CD14-positive monocyte (primary cell): ENCODE measurements around the gene RBM18. TPM values are rescaled to one million over a fixed set of nuclear protein-coding genes. Genes with fewer than 3 reads are reported as not detected.

Experiments used
- DNase-seq, 3 donors: peaks; one replicate each; pipeline ENCODE4 v3.0.0-alpha.2; 2011 to 2022
- H2AFZ ChIP-seq: 2 replicates; pipeline ENCODE4 v1.6.0; 2012; ENCODE audit warnings: mild to moderate bottlenecking, low read depth, low read length, inconsistent platforms; ENCODE audit not compliant: insufficient read depth, poor library complexity, severe bottlenecking
- H3K27ac ChIP-seq, 2 donors: 1 replicate in 1 of 2; 2 replicates in 1 of 2; pipeline ENCODE4 v1.5.1; 2012 to 2013; ENCODE audit warnings: low read length in 2 of 2, control low read depth in 1 of 2, inconsistent platforms in 1 of 2, low read depth in 1 of 2, mild to moderate bottlenecking in 1 of 2
- H3K27me3 ChIP-seq, 2 donors: one replicate each; pipeline versions ENCODE4 v1.6.0 to v1.6.1; 2011 to 2013; ENCODE audit warnings: low read length in 2 of 2; ENCODE audit not compliant: control insufficient read depth in 2 of 2, insufficient read depth in 2 of 2
- H3K36me3 ChIP-seq, 2 donors: replicated peaks in 1 of 2; 1 replicate in 1 of 2; 2 replicates in 1 of 2; pipeline versions ENCODE4 v1.5.1 to v1.6.1; 2012 to 2013; ENCODE audit warnings: low read length in 2 of 2, control low read depth in 1 of 2, inconsistent platforms in 1 of 2, mild to moderate bottlenecking in 1 of 2; ENCODE audit not compliant: insufficient read depth in 2 of 2, control insufficient read depth in 1 of 2
- H3K4me1 ChIP-seq, 2 donors: 1 replicate in 1 of 2; 2 replicates in 1 of 2; pipeline versions ENCODE4 v1.5.1 to v1.6.1; 2012 to 2013; ENCODE audit warnings: low read length in 2 of 2, control low read depth in 1 of 2, inconsistent platforms in 1 of 2, mild to moderate bottlenecking in 1 of 2, moderate library complexity in 1 of 2; ENCODE audit not compliant: insufficient read depth in 2 of 2, control insufficient read depth in 1 of 2
- H3K4me2 ChIP-seq: replicated peaks from 2 replicates; pipeline ENCODE3; 2012; ENCODE audit warnings: low read length, moderate library complexity, mild to moderate bottlenecking; ENCODE audit not compliant: poor library complexity, severe bottlenecking; ENCODE audit errors: extremely low read depth
- H3K4me3 ChIP-seq, 3 experiments: fragments of 200-600 bp in 1 of 3; sonication (generic) in 1 of 3; replicated peaks in 1 of 3; 1 replicate in 2 of 3; 2 replicates in 1 of 3; pipeline ENCODE4 v1.5.1; 2011 to 2013; ENCODE audit warnings: low read length in 3 of 3, mild to moderate bottlenecking in 3 of 3, control low read depth in 2 of 3, low read depth in 2 of 3, inconsistent platforms in 1 of 3, moderate library complexity in 1 of 3
- H3K79me2 ChIP-seq: 2 replicates; pipeline ENCODE4 v1.6.0; 2012; ENCODE audit warnings: mild to moderate bottlenecking, control low read depth, inconsistent platforms, low read length, moderate library complexity; ENCODE audit not compliant: insufficient read depth
- H3K9ac ChIP-seq: 2 replicates; pipeline ENCODE4 v1.6.0; 2017; ENCODE audit warnings: low read length, mild to moderate bottlenecking; ENCODE audit not compliant: insufficient read depth, poor library complexity, severe bottlenecking
- H3K9me3 ChIP-seq, 2 donors: replicated peaks in 1 of 2; 1 replicate in 1 of 2; 2 replicates in 1 of 2; pipeline versions ENCODE4 v1.5.1 to v1.6.1; 2012 to 2013; ENCODE audit warnings: low read length in 2 of 2, control low read depth in 1 of 2; ENCODE audit not compliant: control insufficient read depth in 1 of 2, insufficient read depth in 1 of 2
- H4K20me1 ChIP-seq: 2 replicates; pipeline ENCODE4 v1.6.0; 2012; ENCODE audit warnings: mild to moderate bottlenecking, low read length, control low read depth, moderate library complexity; ENCODE audit not compliant: insufficient read depth
- H3K27ac Mint-ChIP-seq, 7 donors: one replicate each; pipeline ENCODE4 v1.8.0; 2020; ENCODE audit warnings: mild to moderate bottlenecking in 7 of 7, mixed read lengths in 7 of 7, moderate library complexity in 6 of 7, inconsistent platforms in 2 of 7
- H3K27me3 Mint-ChIP-seq, 3 donors: one replicate each; pipeline ENCODE4 v1.8.0; 2021 to 2022; ENCODE audit warnings: low read depth in 3 of 3, mild to moderate bottlenecking in 3 of 3, mixed read lengths in 3 of 3, moderate library complexity in 3 of 3, inconsistent platforms in 1 of 3
- H3K36me3 Mint-ChIP-seq, 2 donors: one replicate each; pipeline ENCODE4 v1.8.0; 2020; ENCODE audit warnings: mixed read lengths in 2 of 2, inconsistent platforms in 1 of 2, mild to moderate bottlenecking in 1 of 2
- H3K4me1 Mint-ChIP-seq: one replicate; pipeline ENCODE4 v1.8.0; 2020; ENCODE audit warnings: mild to moderate bottlenecking, mixed read lengths
- H3K4me3 Mint-ChIP-seq, 2 donors: one replicate each; pipeline ENCODE4 v1.8.0; 2020; ENCODE audit warnings: mild to moderate bottlenecking in 2 of 2, mixed read lengths in 2 of 2, moderate library complexity in 1 of 2
- H3K9me3 Mint-ChIP-seq, 7 donors: one replicate each; pipeline ENCODE4 v1.8.0; 2020 to 2022; ENCODE audit warnings: mixed read lengths in 7 of 7, mild to moderate bottlenecking in 6 of 7, moderate library complexity in 6 of 7, inconsistent platforms in 2 of 7
- CTCF ChIP-seq: fragments of 200-600 bp; IDR thresholded peaks from one replicate; pipeline ENCODE4 v1.8.0; 2022; ENCODE audit warnings: antibody characterized with exemption, mild to moderate bottlenecking
- WGBS: methylation state at CpG from one replicate; pipeline ENCODE4 v1.1.5; 2013; ENCODE audit warnings: missing lambda C conversion rate; ENCODE audit not compliant: insufficient coverage; 5-methylcytosine and 5-hydroxymethylcytosine counted together
- intact Hi-C, 2 donors: fragments of 100-400 bp; cut with micrococcal nuclease; formaldehyde crosslinking; loops; one replicate each; pipeline versions ENCODE4 v1.15.0 to v1.15.1; 2023
- polyA plus RNA-seq, 3 donors: library from polyadenylated mRNA; depleted of rRNA in 1 of 3; unstranded in 2 of 3; stranded (reverse) in 1 of 3; fragments of 300-500 nt in 2 of 3; fragments of >200 nt in 1 of 3; fragmentation: Illumina TruSeq in 2 of 3; gene quantifications; 1 replicate in 2 of 3; 2 replicates in 1 of 3; pipeline ENCODE4 v1.2.3, GENCODE V29; 2012 to 2021

RBM18 gene
- polyA plus RNA-seq, 3 donors: 10.4 to 26.3 (median 25.3) TPM

- H3K36me3 Mint-ChIP-seq: peaks cover 62 to 84% of the 10 kb centered on the region in 2 donors
- DNase-seq: no peak
- no peaks in the 10 kb centered on the region for H3K4me1 ChIP-seq
- H3K4me3 ChIP-seq: no peak overlapping the region
- H3K4me3 Mint-ChIP-seq: no peak overlapping the region
- H3K4me1 Mint-ChIP-seq: no peaks in the 10 kb centered on the region
- no peaks in the 10 kb centered on the region for H3K79me2 ChIP-seq
- intact Hi-C loops: no loop called here
- H3K4me2 ChIP-seq: no peak overlapping the region
- 100% methylated on average over 3 of the region's 5 CpGs for WGBS
- H3K36me3 ChIP-seq: peaks cover 74 to 97% of the 10 kb centered on the region in 2 donors
- no peaks in the 10 kb centered on the region for H3K27me3 ChIP-seq
- H2AFZ ChIP-seq: no peak overlapping the region
- H4K20me1 ChIP-seq: no peaks in the 10 kb centered on the region
- H3K27me3 Mint-ChIP-seq: no peaks in the 10 kb centered on the region
- no peak for TF ChIP-seq CTCF
- H3K9ac ChIP-seq: no peak overlapping the region
- H3K27ac Mint-ChIP-seq: peak overlapping the region in 2 of 7 donors; percentile 6 to 51
- no peak overlapping the region for H3K27ac ChIP-seq
- H3K9me3 Mint-ChIP-seq: no peaks in the 10 kb centered on the region
- H3K9me3 ChIP-seq: no peaks in the 10 kb centered on the region
Measured at GRCh38 chr9:122307061-122307460, 42.4 kb upstream of the RBM18 start.

GRCh38 chr9:122302237-122303093 is 37.8 kb upstream of the RBM18 start:
- TF ChIP-seq CTCF: no peak
- Histone ChIP-seq H3K4me1 (peaks cover 4 to 5% of the 10 kb centered on the region in 2 donors), H4K20me1 (peaks cover 4% of the 10 kb centered on the region), H3K4me3 (no peak overlapping the region), H3K4me2 (no peak overlapping the region), H3K27me3 (no peaks in the 10 kb centered on the region), H3K79me2 (no peaks in the 10 kb centered on the region), H2AFZ (no peak overlapping the region), H3K9me3 (no peaks in the 10 kb centered on the region), H3K9ac (no peak overlapping the region), H3K36me3 (peaks cover 58 to 94% of the 10 kb centered on the region in 2 donors), H3K27ac (no peak overlapping the region)
- intact Hi-C loops: no loop called here
- no peaks in the 10 kb centered on the region for H3K9me3 Mint-ChIP-seq
- DNase-seq: no peak
- H3K27me3 Mint-ChIP-seq: peaks cover 0 to 1% (median 0%) of the 10 kb centered on the region in 3 donors
- WGBS: no CpG with 5 or more reads among the region's 5 CpGs
- no peak overlapping the region for H3K27ac Mint-ChIP-seq
- H3K36me3 Mint-ChIP-seq: peaks cover 62 to 81% of the 10 kb centered on the region in 2 donors
- no peak overlapping the region for H3K4me3 Mint-ChIP-seq
- peaks cover 6% of the 10 kb centered on the region for H3K4me1 Mint-ChIP-seq
